Measurements from ENCODE around the gene GAST. TPM values are rescaled to one million over a fixed set of nuclear protein-coding genes. Genes with fewer than 3 reads are reported as not detected.
A peak's percentile ranks its signal among the peaks of the same experiment; 100 is the strongest.

GAST gene
- polyA plus RNA-seq, 2 donors, result not detected

DNA sequence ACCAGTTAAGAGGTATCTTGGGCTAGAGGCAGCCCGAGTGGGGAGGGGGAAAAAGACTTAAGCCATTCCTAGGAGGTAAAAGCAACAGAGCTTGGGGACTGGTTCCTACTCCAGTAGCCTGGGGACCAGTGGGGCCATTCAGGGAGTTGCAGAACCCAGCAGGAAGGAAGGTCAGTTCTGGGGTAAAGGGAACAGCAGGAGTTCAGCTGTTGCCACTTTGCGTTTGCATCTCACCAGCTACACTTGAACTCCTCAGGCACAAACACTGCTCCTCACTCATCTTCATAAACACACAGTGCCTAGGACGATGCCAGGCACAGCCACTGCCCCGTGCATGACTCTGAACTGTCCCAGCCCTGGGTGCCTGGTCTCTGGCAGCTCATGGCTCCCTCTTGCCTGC, 18.3 kb downstream of the GAST start:
- 54 to 62% methylated on average over 4 of the region's 4 CpGs for WGBS, 2 donors
- Histone ChIP-seq H3K36me3 (ENCODE audit: control insufficient read depth in 2 of 2, insufficient read depth in 2 of 2, low read length in 1 of 2) (no peaks in the 10 kb centered on the region), H3K9me3 (ENCODE audit: control insufficient read depth in 2 of 2, insufficient read depth in 1 of 2, low read depth in 1 of 2, low read length in 1 of 2) (no peaks in the 10 kb centered on the region), H3K4me3 (ENCODE audit: low read depth in 1 of 2, low read length in 2 of 2) (no peak overlapping the region), H3K27ac (ENCODE audit: low read depth in 2 of 2, low read length in 1 of 2) (no peak overlapping the region), H3K27me3 (ENCODE audit: control insufficient read depth in 1 of 2, insufficient read depth in 2 of 2, low read length in 2 of 2) (no peaks in the 10 kb centered on the region), H3K4me1 (ENCODE audit: control insufficient read depth in 2 of 2, insufficient read depth in 2 of 2, low read length in 1 of 2) (peaks cover 0 to 18% of the 10 kb centered on the region in 2 donors)

DNA sequence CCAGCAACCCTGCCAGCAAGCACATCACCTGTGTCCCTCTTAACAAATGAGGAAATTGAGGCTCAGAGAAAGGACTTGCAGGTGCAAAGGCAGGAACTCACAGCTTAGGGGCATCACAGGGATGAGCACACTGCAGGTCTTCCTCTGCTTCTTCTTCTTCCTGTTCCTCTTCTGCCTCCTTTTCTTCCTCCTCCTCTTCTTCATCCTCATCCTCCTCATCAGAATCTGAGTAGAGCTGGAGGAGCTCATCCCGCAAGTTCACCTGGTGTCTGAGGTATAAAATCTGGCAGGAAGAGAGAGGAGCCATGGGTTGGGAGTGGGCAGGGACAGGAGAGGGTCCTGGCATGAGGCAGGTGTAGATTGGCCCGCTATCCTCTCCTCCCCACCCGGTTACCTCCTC, 19.7 kb downstream of the GAST start:
- Histone ChIP-seq H3K4me1 (ENCODE audit: control insufficient read depth in 2 of 2, insufficient read depth in 2 of 2, low read length in 1 of 2) (peaks cover 0 to 18% of the 10 kb centered on the region in 2 donors), H3K9me3 (ENCODE audit: control insufficient read depth in 2 of 2, insufficient read depth in 1 of 2, low read depth in 1 of 2, low read length in 1 of 2) (no peaks in the 10 kb centered on the region), H3K27me3 (ENCODE audit: control insufficient read depth in 1 of 2, insufficient read depth in 2 of 2, low read length in 2 of 2) (no peaks in the 10 kb centered on the region), H3K4me3 (ENCODE audit: low read depth in 1 of 2, low read length in 2 of 2) (no peak overlapping the region), H3K36me3 (ENCODE audit: control insufficient read depth in 2 of 2, insufficient read depth in 2 of 2, low read length in 1 of 2) (no peaks in the 10 kb centered on the region), H3K27ac (ENCODE audit: low read depth in 2 of 2, low read length in 1 of 2) (no peak overlapping the region)
- WGBS, 2 donors, result 61 to 83% methylated on average over 2 to 3 of the region's 3 CpGs

DNA sequence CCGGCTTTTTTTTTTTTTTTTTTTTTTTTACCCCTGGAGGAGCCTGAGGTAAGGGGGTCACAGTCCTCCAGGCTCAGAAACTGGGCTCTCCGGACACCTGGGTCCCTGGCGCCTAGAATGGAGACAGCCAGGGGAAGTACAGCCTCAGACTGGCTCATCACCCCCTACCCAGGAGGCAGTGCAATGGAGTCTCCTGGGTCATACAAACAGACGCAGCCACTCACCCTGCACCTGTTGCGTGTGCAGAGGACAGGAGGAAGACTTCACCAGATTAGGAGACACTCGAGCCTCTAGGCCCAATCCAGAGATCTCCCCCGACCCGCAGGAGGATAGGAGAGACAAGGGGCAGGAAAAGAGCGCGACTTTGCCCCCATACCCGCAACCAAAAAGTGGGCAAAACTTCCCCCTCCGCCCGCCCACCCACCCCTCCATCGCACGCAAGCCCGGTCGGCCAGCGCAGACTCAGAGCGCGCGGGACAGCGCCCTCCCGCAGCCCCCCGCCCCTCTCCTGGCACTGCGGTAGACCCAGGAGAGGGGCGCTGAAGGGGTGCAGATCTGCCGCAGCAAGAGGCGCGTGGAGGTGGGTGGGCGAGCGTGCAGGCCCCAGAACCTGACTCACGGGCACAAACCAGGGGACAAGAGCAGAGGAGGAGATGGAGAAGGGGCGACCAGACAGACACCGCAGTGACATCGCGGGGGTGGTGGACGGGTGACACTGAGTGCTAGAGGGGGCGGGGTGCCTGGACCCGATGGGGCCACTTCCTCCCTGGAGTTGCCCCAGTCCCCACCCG, 21.4 kb downstream of the GAST start:
- 14 to 19% methylated on average over 35 to 40 of the region's 40 CpGs for WGBS, 2 donors
- Histone ChIP-seq H3K27ac (ENCODE audit: low read depth in 2 of 2, low read length in 1 of 2) (no peak overlapping the region), H3K4me3 (ENCODE audit: low read depth in 1 of 2, low read length in 2 of 2) (peak overlapping the region in 1 of 2 donors; percentile 36), H3K4me1 (ENCODE audit: control insufficient read depth in 2 of 2, insufficient read depth in 2 of 2, low read length in 1 of 2) (peaks cover 0 to 18% of the 10 kb centered on the region in 2 donors), H3K9me3 (ENCODE audit: control insufficient read depth in 2 of 2, insufficient read depth in 1 of 2, low read depth in 1 of 2, low read length in 1 of 2) (no peaks in the 10 kb centered on the region), H3K27me3 (ENCODE audit: control insufficient read depth in 1 of 2, insufficient read depth in 2 of 2, low read length in 2 of 2) (no peaks in the 10 kb centered on the region), H3K36me3 (ENCODE audit: control insufficient read depth in 2 of 2, insufficient read depth in 2 of 2, low read length in 1 of 2) (no peaks in the 10 kb centered on the region)

DNA sequence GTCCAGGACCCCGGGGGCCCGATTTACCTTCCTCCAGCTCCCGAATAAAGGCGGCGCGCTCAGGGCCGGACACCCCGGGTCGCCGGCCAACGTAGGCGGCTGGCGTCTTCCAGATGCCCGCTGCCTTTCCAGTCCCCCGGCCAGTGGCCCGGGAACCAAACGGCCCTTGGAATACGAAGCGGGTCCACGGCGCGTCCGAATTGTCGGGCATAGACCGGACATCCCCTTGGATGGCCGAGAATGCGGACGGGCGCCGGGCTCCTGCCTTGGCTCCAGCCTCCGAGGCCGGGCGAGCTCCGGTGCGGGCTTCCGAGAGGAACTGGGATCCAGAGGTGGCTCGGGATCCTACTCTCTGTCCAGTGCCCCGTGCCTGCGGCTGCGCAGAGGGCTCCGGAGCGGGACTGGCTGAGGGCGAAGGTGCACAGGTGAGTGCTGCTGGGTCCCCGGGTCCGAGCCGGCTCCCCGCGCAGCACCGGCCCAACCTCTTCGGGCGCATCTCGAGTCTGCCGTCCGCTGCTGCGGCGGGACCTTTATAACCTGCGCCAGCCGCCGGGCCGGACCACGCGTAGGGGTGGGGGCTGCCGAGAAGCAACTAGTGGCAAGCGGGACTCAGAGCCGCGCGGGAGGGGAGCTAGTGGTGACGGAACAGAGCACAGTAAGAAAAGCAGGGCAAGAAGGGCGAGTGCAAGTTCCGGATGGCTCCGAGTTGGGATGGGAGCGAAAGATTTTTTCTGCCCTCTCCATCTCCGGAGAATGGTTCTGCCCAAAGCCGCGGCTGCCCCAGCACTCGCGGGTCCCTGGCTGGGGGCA, 22.2 kb downstream of the GAST start, which contains the start of gene HAP1:
HAP1 (minus strand) TSS at position 505 of the 810 bp plus-strand sequence; CDS start at position 496, 9 bp downstream.
- no peak within 1 kb of the TSS for H3K27ac ChIP-seq (ENCODE audit: low read depth in 2 of 2, low read length in 1 of 2)
- no peaks in the 10 kb centered on the region for H3K9me3 ChIP-seq (ENCODE audit: control insufficient read depth in 2 of 2, insufficient read depth in 1 of 2, low read depth in 1 of 2, low read length in 1 of 2)
- 1% methylated on average over 59 to 77 of the region's 77 CpGs for whole genome bisulfite sequencing, 2 donors
- H3K4me3 ChIP-seq (ENCODE audit: low read depth in 1 of 2, low read length in 2 of 2), result peak within 1 kb of the TSS; percentile 28 to 36
- H3K36me3 ChIP-seq (ENCODE audit: control insufficient read depth in 2 of 2, insufficient read depth in 2 of 2, low read length in 1 of 2), result no peaks in the 10 kb centered on the region
- no peaks in the 10 kb centered on the region for H3K27me3 ChIP-seq (ENCODE audit: control insufficient read depth in 1 of 2, insufficient read depth in 2 of 2, low read length in 2 of 2)
- H3K4me1 ChIP-seq (ENCODE audit: control insufficient read depth in 2 of 2, insufficient read depth in 2 of 2, low read length in 1 of 2), result peaks cover 0 to 18% of the 10 kb centered on the region in 2 donors

DNA sequence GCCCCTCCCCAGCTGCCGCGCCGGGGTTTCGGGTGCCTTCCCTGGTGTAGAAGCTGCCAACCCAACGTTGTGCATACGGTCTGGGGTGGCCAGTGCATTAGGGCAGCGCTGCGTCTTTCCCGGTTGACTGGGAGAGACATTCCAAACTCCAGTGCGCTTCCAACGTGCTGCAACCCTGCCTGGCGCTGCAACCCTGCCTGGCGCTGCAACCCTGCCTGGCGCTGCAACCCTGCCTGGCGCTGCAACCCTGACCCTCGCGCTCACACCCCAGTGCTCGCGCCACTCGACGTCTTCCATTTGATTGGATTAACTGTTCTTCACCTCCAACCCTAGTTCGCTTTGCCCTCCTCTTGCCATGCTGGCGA, 22.8 kb downstream of the GAST start:
- Histone ChIP-seq H3K27ac (ENCODE audit: low read depth in 2 of 2, low read length in 1 of 2) (no peak overlapping the region), H3K4me3 (ENCODE audit: low read depth in 1 of 2, low read length in 2 of 2) (peak overlapping the region; percentile 28 to 36), H3K36me3 (ENCODE audit: control insufficient read depth in 2 of 2, insufficient read depth in 2 of 2, low read length in 1 of 2) (no peaks in the 10 kb centered on the region), H3K4me1 (ENCODE audit: control insufficient read depth in 2 of 2, insufficient read depth in 2 of 2, low read length in 1 of 2) (peaks cover 0 to 18% of the 10 kb centered on the region in 2 donors), H3K27me3 (ENCODE audit: control insufficient read depth in 1 of 2, insufficient read depth in 2 of 2, low read length in 2 of 2) (no peaks in the 10 kb centered on the region), H3K9me3 (ENCODE audit: control insufficient read depth in 2 of 2, insufficient read depth in 1 of 2, low read depth in 1 of 2, low read length in 1 of 2) (no peaks in the 10 kb centered on the region)
- WGBS, 2 donors, result 3 to 5% methylated on average over 23 of the region's 23 CpGs

DNA sequence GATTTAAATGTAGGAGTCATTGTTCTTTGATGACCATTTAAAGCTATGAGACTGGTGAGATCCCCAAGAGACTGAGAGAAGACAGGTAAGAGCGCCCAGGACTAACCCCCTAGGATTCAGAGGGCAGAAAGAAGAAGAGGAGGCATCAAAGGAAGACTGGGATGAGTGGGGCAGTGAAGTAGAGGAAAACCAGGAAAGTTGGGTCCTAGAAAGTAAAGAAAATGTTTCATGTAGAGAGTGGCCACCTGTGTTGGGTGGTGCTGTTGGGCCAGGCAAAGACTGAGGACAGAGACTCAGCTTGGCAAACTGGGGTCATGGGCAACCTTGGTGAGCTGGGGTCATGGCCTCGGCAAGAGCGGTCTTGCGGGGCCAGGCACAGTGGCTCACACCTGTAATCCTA, 23.6 kb downstream of the GAST start:
- Histone ChIP-seq H3K36me3 (ENCODE audit: control insufficient read depth in 2 of 2, insufficient read depth in 2 of 2, low read length in 1 of 2) (no peaks in the 10 kb centered on the region), H3K9me3 (ENCODE audit: control insufficient read depth in 2 of 2, insufficient read depth in 1 of 2, low read depth in 1 of 2, low read length in 1 of 2) (no peaks in the 10 kb centered on the region), H3K4me1 (ENCODE audit: control insufficient read depth in 2 of 2, insufficient read depth in 2 of 2, low read length in 1 of 2) (peaks cover 0 to 14% of the 10 kb centered on the region in 2 donors), H3K27me3 (ENCODE audit: control insufficient read depth in 1 of 2, insufficient read depth in 2 of 2, low read length in 2 of 2) (no peaks in the 10 kb centered on the region), H3K4me3 (ENCODE audit: low read depth in 1 of 2, low read length in 2 of 2) (no peak overlapping the region), H3K27ac (ENCODE audit: low read depth in 2 of 2, low read length in 1 of 2) (no peak overlapping the region)
- WGBS, 2 donors, result 91 to 94% methylated on average over 4 of the region's 4 CpGs

DNA sequence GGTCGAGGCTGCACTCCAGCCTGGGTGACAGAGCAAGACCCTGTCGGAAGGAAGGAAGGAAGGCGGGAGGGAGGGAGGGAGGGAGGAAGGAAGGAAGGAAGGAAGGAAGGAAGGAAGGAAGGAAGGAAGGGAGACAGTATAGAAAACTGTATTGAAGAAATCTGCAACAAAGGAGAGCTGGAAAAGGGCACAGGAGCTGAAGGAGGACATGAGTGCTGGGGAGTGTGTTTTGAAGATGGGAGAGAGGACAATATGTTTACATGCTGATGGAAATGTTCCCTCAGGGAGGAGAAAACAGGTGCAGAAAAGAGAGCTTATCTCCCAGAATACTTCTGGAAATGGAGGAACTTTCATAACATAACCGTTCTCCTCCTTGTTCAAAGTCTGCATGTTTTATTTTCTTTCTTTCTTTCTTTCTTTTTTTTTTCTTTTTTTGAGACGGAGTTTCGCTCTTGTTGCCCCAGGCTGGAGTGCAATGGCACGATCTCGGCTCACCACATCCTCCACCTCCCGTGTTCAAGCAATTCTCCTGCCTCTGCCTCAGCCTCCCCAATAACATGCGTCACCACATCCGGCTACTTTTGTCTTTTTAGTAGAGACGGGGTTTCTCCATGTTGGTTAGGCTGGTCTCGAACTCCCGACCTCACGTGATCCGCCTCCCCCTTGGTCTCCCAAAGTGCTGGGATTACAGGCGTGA, 25.0 kb downstream of the GAST start:
- H3K36me3 ChIP-seq (ENCODE audit: control insufficient read depth in 2 of 2, insufficient read depth in 2 of 2, low read length in 1 of 2), result no peaks in the 10 kb centered on the region
- 54 to 57% methylated on average over 17 of the region's 17 CpGs for WGBS, 2 donors
- H3K27me3 ChIP-seq (ENCODE audit: control insufficient read depth in 1 of 2, insufficient read depth in 2 of 2, low read length in 2 of 2), result no peaks in the 10 kb centered on the region
- H3K4me1 ChIP-seq (ENCODE audit: control insufficient read depth in 2 of 2, insufficient read depth in 2 of 2, low read length in 1 of 2), result peaks cover 0 to 14% of the 10 kb centered on the region in 2 donors
- H3K4me3 ChIP-seq (ENCODE audit: low read depth in 1 of 2, low read length in 2 of 2), result no peak overlapping the region
- H3K9me3 ChIP-seq (ENCODE audit: control insufficient read depth in 2 of 2, insufficient read depth in 1 of 2, low read depth in 1 of 2, low read length in 1 of 2), result no peaks in the 10 kb centered on the region
- H3K27ac ChIP-seq (ENCODE audit: low read depth in 2 of 2, low read length in 1 of 2), result no peak overlapping the region

DNA sequence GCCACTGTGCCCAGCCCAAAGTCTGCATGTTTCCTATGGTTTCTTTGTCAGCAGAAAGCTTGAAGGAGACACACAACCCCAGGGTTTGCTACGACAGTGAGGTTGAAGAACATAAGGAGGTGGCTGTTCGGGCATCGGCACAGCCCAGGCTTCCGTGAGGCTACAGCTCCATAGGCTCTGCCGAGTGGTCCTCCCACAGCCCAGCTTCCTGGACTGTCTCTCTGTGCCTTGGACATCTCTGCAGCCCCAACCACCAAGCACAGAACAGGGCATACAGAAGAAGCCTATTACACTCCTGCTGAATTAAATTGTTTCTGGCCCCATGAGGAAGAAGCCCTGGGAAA, 25.5 kb downstream of the GAST start:
- Histone ChIP-seq H3K9me3 (ENCODE audit: control insufficient read depth in 2 of 2, insufficient read depth in 1 of 2, low read depth in 1 of 2, low read length in 1 of 2) (no peaks in the 10 kb centered on the region), H3K27ac (ENCODE audit: low read depth in 2 of 2, low read length in 1 of 2) (no peak overlapping the region), H3K4me3 (ENCODE audit: low read depth in 1 of 2, low read length in 2 of 2) (no peak overlapping the region), H3K4me1 (ENCODE audit: control insufficient read depth in 2 of 2, insufficient read depth in 2 of 2, low read length in 1 of 2) (peaks cover 0 to 14% of the 10 kb centered on the region in 2 donors), H3K36me3 (ENCODE audit: control insufficient read depth in 2 of 2, insufficient read depth in 2 of 2, low read length in 1 of 2) (no peaks in the 10 kb centered on the region), H3K27me3 (ENCODE audit: control insufficient read depth in 1 of 2, insufficient read depth in 2 of 2, low read length in 2 of 2) (no peaks in the 10 kb centered on the region)
- WGBS, 2 donors, result 36 to 43% methylated on average over 5 of the region's 5 CpGs

DNA sequence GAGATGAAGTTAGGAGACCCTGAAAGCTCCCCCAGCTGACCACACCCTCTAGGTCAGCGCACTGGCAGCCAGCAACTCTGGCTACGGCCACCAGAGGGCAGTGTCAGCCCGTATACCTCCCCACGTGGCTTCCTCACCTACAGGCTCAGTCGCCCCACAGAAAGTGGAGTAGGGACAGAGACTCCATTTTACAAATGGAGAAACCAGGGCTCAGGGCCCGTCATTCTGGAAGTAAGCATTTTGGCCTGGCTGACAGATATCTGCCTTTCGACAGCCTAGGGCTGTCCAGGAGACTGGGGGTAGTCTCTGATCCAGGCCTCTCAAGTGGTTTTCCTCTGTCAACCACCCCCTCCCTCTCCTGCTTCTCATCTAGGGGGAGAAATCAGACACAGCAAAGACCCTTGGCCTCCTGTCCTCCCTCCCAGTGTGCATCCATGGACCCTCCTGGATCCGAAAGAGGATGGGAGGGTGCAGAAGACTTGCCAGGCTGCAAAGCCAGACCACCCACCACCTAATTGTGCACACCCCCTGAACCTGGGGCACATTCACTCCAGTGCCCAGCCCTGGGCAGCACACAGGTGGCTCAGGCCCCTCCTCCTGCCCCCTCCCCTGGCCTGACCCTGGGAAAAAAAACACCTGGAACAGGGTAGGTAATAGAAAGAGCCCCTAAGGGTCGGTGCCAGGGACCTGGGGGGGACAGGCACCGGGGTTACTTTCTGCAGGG, 26.1 kb downstream of the GAST start:
- Histone ChIP-seq H3K9me3 (ENCODE audit: control insufficient read depth in 2 of 2, insufficient read depth in 1 of 2, low read depth in 1 of 2, low read length in 1 of 2) (no peaks in the 10 kb centered on the region), H3K27ac (ENCODE audit: low read depth in 2 of 2, low read length in 1 of 2) (no peak overlapping the region), H3K27me3 (ENCODE audit: control insufficient read depth in 1 of 2, insufficient read depth in 2 of 2, low read length in 2 of 2) (no peaks in the 10 kb centered on the region), H3K4me1 (ENCODE audit: control insufficient read depth in 2 of 2, insufficient read depth in 2 of 2, low read length in 1 of 2) (peaks cover 0 to 14% of the 10 kb centered on the region in 2 donors), H3K36me3 (ENCODE audit: control insufficient read depth in 2 of 2, insufficient read depth in 2 of 2, low read length in 1 of 2) (no peaks in the 10 kb centered on the region), H3K4me3 (ENCODE audit: low read depth in 1 of 2, low read length in 2 of 2) (no peak overlapping the region)
- 27 to 29% methylated on average over 10 of the region's 10 CpGs for WGBS, 2 donors

Data from esophagus (tissue), 2 donors.